GM21367 (cell line): ENCODE data around the gene LYZL2.
A peak's percentile ranks its signal among the peaks of the same experiment; 100 is the strongest.
"Not testable (repeated sequence)": the region's sequence is repeated elsewhere in the genome, so short reads cannot be mapped to it uniquely, and the experiment has no call there.

Source experiments
- ATAC-seq: cut with Tn5 transposase; IDR thresholded peaks from one replicate; pipeline ENCODE4 v1.9.1; 2021; ENCODE audit not compliant: unreplicated experiment

LYZL2 gene

DNA sequence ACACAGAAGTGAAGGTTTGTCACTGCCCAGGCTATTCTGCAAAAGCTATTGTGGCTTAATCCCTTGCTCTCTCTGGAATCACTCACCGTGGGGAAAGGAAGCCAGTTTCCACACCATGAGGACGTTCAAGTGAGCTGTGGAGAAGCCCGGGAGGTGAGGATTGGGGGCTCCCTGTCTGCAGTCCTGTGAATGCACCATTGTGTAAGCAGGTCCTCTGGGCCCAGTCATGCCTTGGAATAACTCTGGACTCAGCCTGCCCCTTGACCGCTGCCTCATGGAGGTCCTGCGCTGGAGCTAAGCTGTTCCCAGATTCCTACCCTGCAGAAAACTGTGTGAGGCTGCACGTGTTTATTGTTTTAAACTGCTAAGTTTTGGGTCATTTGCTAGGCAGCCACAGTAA is 33.5 kb downstream of the LYZL2 start:
- no peak for ATAC-seq

DNA sequence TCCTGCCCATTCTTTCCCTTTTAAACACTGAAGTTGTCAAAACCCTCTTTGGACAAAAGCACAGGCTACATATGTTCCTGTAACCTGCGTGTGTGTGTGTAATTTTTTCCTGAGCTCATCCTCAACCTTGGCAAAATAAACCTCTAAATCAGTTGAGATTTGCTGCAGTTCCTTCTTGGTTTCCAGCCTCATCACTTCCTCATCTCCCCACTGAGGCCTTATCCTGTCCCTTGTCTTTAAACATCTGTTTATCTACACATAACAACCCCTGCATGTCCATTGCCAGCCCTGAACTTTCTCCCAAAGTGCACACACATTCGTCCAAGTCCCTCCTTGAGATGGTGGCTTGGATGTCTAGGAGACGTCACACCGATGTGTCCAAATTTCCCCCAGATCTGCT is 35.5 kb downstream of the LYZL2 start:
- no peak for ATAC-seq

DNA sequence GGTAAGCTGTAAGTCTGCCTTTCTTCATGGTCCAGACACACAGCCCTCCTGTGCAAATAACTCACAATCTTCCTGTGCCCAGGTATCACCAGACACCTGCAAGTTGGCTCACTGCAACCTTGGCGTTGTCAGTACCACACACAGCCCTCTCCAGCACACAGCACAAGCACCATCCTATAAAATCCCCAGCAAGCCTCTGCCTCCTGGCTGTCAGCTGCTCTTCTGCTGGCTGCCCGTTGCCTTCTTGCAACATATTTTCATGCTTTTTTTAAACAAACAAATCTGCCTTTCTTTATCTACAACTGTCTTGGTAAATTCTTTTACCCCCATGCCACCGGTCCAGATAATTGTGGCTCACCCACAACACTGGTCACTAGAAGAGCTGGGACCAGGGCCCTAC is 36.8 kb downstream of the LYZL2 start:
- not testable (repeated sequence) for ATAC-seq

DNA sequence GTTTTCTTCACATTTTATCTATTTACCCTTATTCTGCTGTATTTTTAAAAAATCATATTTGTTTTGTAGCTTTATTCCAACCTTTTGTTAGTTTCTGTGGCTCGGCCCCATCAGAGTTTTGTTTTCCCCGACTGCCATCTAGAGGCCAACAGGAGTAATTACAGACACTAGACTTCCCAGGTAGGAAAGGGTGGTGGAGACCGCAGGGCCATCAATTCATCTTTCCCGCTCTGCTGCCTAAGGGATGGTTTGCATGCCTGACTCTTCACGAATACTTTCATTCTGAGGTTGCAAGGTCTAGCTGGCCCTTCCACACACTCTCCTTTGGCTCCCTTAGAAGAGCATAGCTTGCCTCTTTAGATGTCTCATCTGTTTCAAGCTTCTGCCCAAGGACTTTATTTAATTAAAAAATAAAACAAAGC is 38.3 kb downstream of the LYZL2 start:
- no peak for ATAC-seq

- ATAC-seq = no peak
These were observed 40.1 kb downstream of the LYZL2 start for GRCh38 chr10:30589441-30589840.

- peak; percentile 79 for ATAC-seq
These were observed 42.0 kb downstream of the LYZL2 start for GRCh38 chr10:30587522-30588031.

- no peak for ATAC-seq
These were observed 42.7 kb downstream of the LYZL2 start for GRCh38 chr10:30586828-30587227.

- peak; percentile 42 for ATAC-seq
These were observed 45.7 kb downstream of the LYZL2 start for GRCh38 chr10:30583778-30584415.

DNA sequence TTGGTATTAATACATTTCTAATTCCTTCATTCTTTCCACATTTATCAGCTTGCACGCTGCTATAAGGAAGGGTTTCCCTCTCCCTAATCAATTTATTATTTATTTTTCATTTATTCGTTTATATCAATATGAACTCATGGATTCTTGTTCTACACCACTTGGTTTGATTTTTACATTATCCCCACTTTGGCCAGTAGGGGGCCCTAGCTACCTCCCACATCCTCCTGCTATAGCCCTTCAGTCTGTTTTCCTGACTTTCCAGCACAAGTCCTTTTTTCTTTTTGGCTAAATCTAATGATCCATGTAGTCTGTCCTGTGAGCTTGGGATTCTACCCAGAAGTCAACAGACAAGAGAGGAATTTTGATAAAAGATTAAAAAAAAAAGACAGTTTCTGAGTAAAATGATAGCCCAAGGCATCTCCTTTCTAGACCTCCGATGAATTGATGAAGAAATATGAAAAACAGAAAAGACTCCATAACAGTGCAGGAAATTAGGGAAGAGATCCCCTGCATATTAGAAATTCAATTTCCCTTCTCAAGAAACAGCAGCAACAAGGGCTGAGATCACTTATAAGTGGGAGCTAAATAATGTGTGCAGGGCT is 47.7 kb downstream of the LYZL2 start:
- no peak for ATAC-seq

- ATAC-seq = no peak
These were observed 48.9 kb downstream of the LYZL2 start for GRCh38 chr10:30580676-30581075.

DNA sequence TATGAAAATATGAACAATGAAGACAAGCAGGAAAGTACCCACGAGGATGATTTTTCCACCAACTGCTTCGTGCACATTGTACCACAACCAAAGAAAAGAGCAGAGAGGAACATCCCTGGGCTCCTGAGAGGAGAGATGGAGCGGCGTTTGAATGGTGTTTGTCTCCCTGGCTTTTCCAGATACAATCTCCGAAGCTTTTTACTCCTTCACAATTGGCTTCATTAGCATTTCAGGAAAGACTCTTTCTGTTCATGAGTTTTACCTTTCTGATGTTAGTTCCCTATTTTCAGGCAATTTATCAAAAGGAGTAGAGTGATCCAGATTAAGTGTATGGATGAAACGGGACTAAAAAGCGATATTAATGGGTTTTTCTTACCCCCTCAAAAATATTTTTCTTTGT is 49.3 kb downstream of the LYZL2 start:
- ATAC-seq = no peak

- ATAC-seq = no peak
These were observed 50.0 kb downstream of the LYZL2 start for GRCh38 chr10:30579574-30579973.

- no peak for ATAC-seq
These were observed 52.5 kb downstream of the LYZL2 start for GRCh38 chr10:30577048-30577447.

DNA sequence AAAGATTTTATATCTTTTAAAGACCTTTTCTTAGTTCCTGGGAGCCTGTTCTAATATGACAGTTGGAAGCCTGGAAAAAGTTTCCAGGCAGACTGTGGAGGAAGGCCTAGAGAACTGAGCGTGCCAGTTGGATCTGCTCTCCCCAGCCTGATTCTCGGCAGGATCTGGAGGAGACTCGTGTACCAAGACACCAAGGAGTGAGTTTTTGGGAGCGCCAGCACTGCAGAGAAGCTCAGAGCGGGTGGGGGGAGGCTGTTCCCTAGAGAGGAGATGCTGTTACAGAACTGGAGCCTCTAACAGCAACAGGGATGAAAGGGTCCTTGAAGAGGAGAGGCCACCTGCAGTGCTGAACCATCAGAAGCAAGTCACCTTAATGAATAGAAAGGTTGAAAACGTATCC is 52.9 kb downstream of the LYZL2 start:
- no peak for ATAC-seq

DNA sequence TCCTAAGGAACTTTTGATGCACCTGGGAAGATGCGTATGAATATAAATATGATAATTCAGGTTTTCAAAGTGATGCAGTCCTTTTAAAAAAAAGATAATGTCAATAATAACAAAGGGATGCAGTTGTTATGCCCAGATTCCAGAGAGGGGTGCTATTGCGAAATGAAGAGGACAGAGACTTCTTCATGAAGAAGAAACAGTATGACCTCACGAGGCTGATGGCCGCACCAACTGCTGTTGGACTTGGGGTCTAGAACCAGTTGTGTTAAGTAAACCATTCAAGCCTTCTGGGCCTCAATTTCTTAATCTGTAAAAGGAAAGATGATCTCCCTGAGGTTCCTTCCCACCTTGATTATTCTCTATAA is 55.1 kb downstream of the LYZL2 start:
- ATAC-seq = no peak

- ATAC-seq = no peak
These were observed 55.7 kb downstream of the LYZL2 start for GRCh38 chr10:30573721-30574431.

GRCh38 chr10:30565449-30565848 is 64.1 kb downstream of the LYZL2 start:
- ATAC-seq = no peak

DNA sequence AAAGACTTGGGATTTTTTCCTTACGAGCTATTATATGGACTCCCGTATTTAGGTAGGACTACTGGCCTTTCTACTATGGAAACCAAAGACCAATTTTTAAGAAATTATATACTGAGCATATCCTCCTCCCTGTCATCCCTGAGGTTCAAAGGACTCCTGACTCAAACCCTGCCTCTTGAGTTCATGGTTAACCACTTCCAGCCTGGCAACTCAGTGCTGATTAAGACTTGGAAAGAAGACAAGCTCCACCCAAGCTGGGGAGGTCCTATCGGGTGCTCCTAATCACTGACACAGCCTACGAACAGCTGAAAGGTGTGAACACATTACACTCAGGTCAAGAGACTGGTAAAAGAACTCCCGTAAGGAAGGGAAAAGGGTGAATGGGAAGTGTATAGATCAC is 66.8 kb downstream of the LYZL2 start:
- no peak for ATAC-seq
